SK-N-SH (cell line): ENCODE data around the gene TRPM1. TPM values are rescaled to one million over a fixed set of nuclear protein-coding genes. Genes with fewer than 3 reads are reported as not detected.

ENCODE experiments used
- CTCF ChIA-PET: fragments of 300-600, 350-600 bp; formaldehyde crosslinking; extraction: SDS; loops from one replicate; lab custom pipeline; 2021; lab: Yijun Ruan, JAX
- POLR2A ChIA-PET: fragments of 350-600 bp; sonication (Branson Sonifier 250); formaldehyde crosslinking; extraction: SDS; loops from one replicate; lab custom pipeline; 2020; ENCODE audit warnings: antibody characterized with exemption, inconsistent platforms; lab: Yijun Ruan, JAX
- DNase-seq: peaks from one replicate; pipeline ENCODE4 v3.0.0; 2012
- H2AFZ ChIP-seq: fragments of 200-600 bp; sonication (generic); 2 replicates; pipeline ENCODE4 v1.8.1; 2016; ENCODE audit warnings: antibody characterized with exemption, mild to moderate bottlenecking, low read depth
- H3F3A ChIP-seq: fragments of 200-600 bp; sonication (generic); replicated peaks from 2 replicates; pipeline ENCODE3; 2016; ENCODE audit warnings: antibody characterized with exemption, mild to moderate bottlenecking; ENCODE audit not compliant: insufficient read depth
- H3K27ac ChIP-seq, 2 experiments: fragments of 200-500 bp in 1 of 2; fragments of 200-600 bp in 1 of 2; sonication (Bioruptor generic) in 1 of 2; sonication (generic), shearing (Covaris generic) in 1 of 2; 2 replicates each; pipeline versions ENCODE4 v1.5.1 to v1.6.1; 2014 to 2016; ENCODE audit warnings: low read depth in 2 of 2, inconsistent platforms in 1 of 2, low read length in 1 of 2, mild to moderate bottlenecking in 1 of 2, mixed read lengths in 1 of 2
- H3K27me3 ChIP-seq: fragments of 200-600 bp; sonication (generic), shearing (Covaris generic); 2 replicates; pipeline ENCODE4 v1.6.1; 2016; ENCODE audit warnings: mixed run types; ENCODE audit not compliant: insufficient read depth
- H3K36me3 ChIP-seq, 2 experiments: fragments of 200-500 bp in 1 of 2; fragments of 200-600 bp in 1 of 2; sonication (Bioruptor generic) in 1 of 2; sonication (generic) in 1 of 2; replicated peaks in 1 of 2; 2 replicates each; pipeline versions ENCODE3 to v1.5.1; 2014 to 2016; ENCODE audit warnings: low read length in 1 of 2, mild to moderate bottlenecking in 1 of 2; ENCODE audit not compliant: insufficient read depth in 2 of 2, control insufficient read depth in 1 of 2
- H3K4me1 ChIP-seq, 2 experiments: fragments of 200-500 bp in 1 of 2; fragments of 200-600 bp in 1 of 2; sonication (Bioruptor generic) in 1 of 2; sonication (generic), shearing (Covaris generic) in 1 of 2; 2 replicates each; pipeline versions ENCODE4 v1.5.1 to v1.6.1; 2014 to 2016; ENCODE audit warnings: low read depth in 1 of 2, low read length in 1 of 2, mixed run types in 1 of 2; ENCODE audit not compliant: insufficient read depth in 2 of 2, control insufficient read depth in 1 of 2
- H3K4me2 ChIP-seq: fragments of 200-600 bp; sonication (generic), shearing (Covaris generic); 2 replicates; pipeline ENCODE4 v1.6.1; 2017; ENCODE audit warnings: mixed run types
- H3K4me3 ChIP-seq, 2 experiments: fragments of 200-500 bp in 1 of 2; fragments of 200-600 bp in 1 of 2; sonication (Bioruptor generic) in 1 of 2; sonication (generic), shearing (Covaris generic) in 1 of 2; 2 replicates each; pipeline versions ENCODE4 v1.5.1 to v1.8.1; 2014 to 2016; ENCODE audit warnings: low read depth in 2 of 2, inconsistent platforms in 1 of 2, low read length in 1 of 2, mild to moderate bottlenecking in 1 of 2, mixed read lengths in 1 of 2, moderate library complexity in 1 of 2
- H3K79me2 ChIP-seq: fragments of 200-600 bp; sonication (generic); 2 replicates; pipeline ENCODE4 v1.8.1; 2017; ENCODE audit warnings: mild to moderate bottlenecking; ENCODE audit not compliant: insufficient read depth
- H3K9ac ChIP-seq: fragments of 200-600 bp; sonication (generic); 2 replicates; pipeline ENCODE4 v1.6.1; 2017; ENCODE audit warnings: mixed run types
- H3K9me2 ChIP-seq: fragments of 200-600 bp; sonication (generic); 2 replicates; pipeline ENCODE4 v1.6.1; 2017; ENCODE audit warnings: mixed run types
- H3K9me3 ChIP-seq: fragments of 200-600 bp; sonication (generic); 2 replicates; pipeline ENCODE4 v1.6.1; 2017; ENCODE audit warnings: mixed run types, mild to moderate bottlenecking, moderate library complexity
- H4K20me1 ChIP-seq: fragments of 200-600 bp; sonication (generic); 2 replicates; pipeline ENCODE4 v1.6.1; 2017; ENCODE audit warnings: mild to moderate bottlenecking, mixed run types; ENCODE audit not compliant: insufficient read depth
- CHD2 ChIP-seq: fragments of 150-350 bp; IDR thresholded peaks from 2 replicates; pipeline ENCODE4 v1.6.1; 2018; ENCODE audit warnings: low read length; ENCODE audit not compliant: partially characterized antibody
- CTCF ChIP-seq: fragments of 200-600 bp; sonication (generic); IDR thresholded peaks from 2 replicates; pipeline ENCODE4 v1.6.1; 2017; ENCODE audit warnings: antibody characterized with exemption, mild to moderate bottlenecking, moderate library complexity
- ELF1 ChIP-seq: IDR thresholded peaks from 2 replicates; pipeline ENCODE4 v1.4.0; 2012
- EP300 ChIP-seq, 2 experiments: IDR thresholded peaks; 2 replicates each; pipeline versions ENCODE4 v1.4.0 to v1.6.1; 2012; ENCODE audit warnings: borderline replicate concordance in 1 of 2, low read depth in 1 of 2, low read length in 1 of 2
- FOSL2 ChIP-seq: IDR thresholded peaks from 2 replicates; pipeline ENCODE4 v1.4.0; 2012; ENCODE audit warnings: low read depth, mild to moderate bottlenecking, moderate library complexity, borderline replicate concordance
- FOXJ3 ChIP-seq: sonication (generic); formaldehyde crosslinking; IDR thresholded peaks from 2 replicates; pipeline ENCODE4 v1.5.1; 2020; ENCODE audit warnings: mild to moderate bottlenecking, missing genetic modification reagents
- GABPA ChIP-seq: IDR thresholded peaks from 2 replicates; pipeline ENCODE4 v1.4.0; 2012; ENCODE audit warnings: low read depth, mild to moderate bottlenecking
- GATA2 ChIP-seq: sonication (generic); formaldehyde crosslinking; IDR thresholded peaks from 2 replicates; pipeline ENCODE4 v1.5.0; 2020; ENCODE audit warnings: mild to moderate bottlenecking, missing genetic modification reagents
- JUND ChIP-seq: IDR thresholded peaks from 2 replicates; pipeline ENCODE4 v1.4.0; 2012
- NFIC ChIP-seq: IDR thresholded peaks from 2 replicates; pipeline ENCODE4 v1.4.0; 2012; ENCODE audit warnings: borderline replicate concordance
- NRF1 ChIP-seq: IDR thresholded peaks from 2 replicates; pipeline ENCODE4 v1.6.1; 2012; ENCODE audit warnings: low read depth, mild to moderate bottlenecking, low read length
- REST ChIP-seq: IDR thresholded peaks from 2 replicates; pipeline ENCODE4 v1.6.1; 2012; ENCODE audit warnings: mild to moderate bottlenecking, low read depth, low read length, moderate library complexity
- TCF12 ChIP-seq: IDR thresholded peaks from 2 replicates; pipeline ENCODE4 v1.4.0; 2012
- TEAD4 ChIP-seq: IDR thresholded peaks from 2 replicates; pipeline ENCODE4 v1.4.0; 2012; ENCODE audit warnings: mild to moderate bottlenecking, borderline replicate concordance; ENCODE audit not compliant: insufficient read depth
- USF2 ChIP-seq: fragments of 150-350 bp; IDR thresholded peaks from 2 replicates; pipeline ENCODE4 v1.6.1; 2017; ENCODE audit warnings: antibody characterized with exemption, low read length, low read depth, borderline replicate concordance
- YY1 ChIP-seq: IDR thresholded peaks from 2 replicates; pipeline ENCODE4 v1.4.0; 2012; ENCODE audit warnings: low read depth, mild to moderate bottlenecking
- WGBS: methylation state at CpG from one replicate; pipeline ENCODE4 v1.1.6; 2017; ENCODE audit warnings: low lambda C conversion rate; 5-methylcytosine and 5-hydroxymethylcytosine counted together
- polyA plus RNA-seq, 3 experiments: library from polyadenylated mRNA; depleted of rRNA; stranded (reverse); fragments of >200 nt; gene quantifications; 2 replicates each; pipeline ENCODE4 v1.2.3, GENCODE V29; 2012

The TRPM1 gene
- polyA plus RNA-seq, 1 of the 3 experiments (the other 2 are of a cell fraction), result not detected

- Histone ChIP-seq H4K20me1 (no peaks in the 10 kb centered on the region), H3K27ac (no peak overlapping the region), H3K9me3 (no peaks in the 10 kb centered on the region), H3K4me2 (no peak overlapping the region), H3K27me3 (no peaks in the 10 kb centered on the region), H3K36me3 (no peaks in the 10 kb centered on the region), H3K9ac (no peak overlapping the region), H3K4me3 (no peak overlapping the region), H2AFZ (no peak overlapping the region), H3K9me2 (no peaks in the 10 kb centered on the region), H3K79me2 (no peaks in the 10 kb centered on the region)
- CTCF ChIA-PET, result interaction anchor here (3.5 kb wide), 1 partner anchor 103 kb away, joined by 12 read pairs; no protein-coding TSS in a partner anchor
- DNase-seq, result no peak
- 93% methylated on average over 25 of the region's 25 CpGs for WGBS
- TF ChIP-seq NRF1 (no peak), TCF12 (no peak), ELF1 (no peak), YY1 (no peak), EP300 (IDR thresholded peaks at IDR 0.05; ENCODE audit: borderline replicate concordance in 1 of 2, low read depth in 1 of 2, low read length in 1 of 2) (no peak), TEAD4 (no peak), NFIC (no peak), FOXJ3 (CRISPR knock-in tag) (no peak), REST (no peak), JUND (no peak), GABPA (no peak), USF2 (no peak), CTCF (no peak), GATA2 (CRISPR knock-in tag) (no peak), CHD2 (no peak), FOSL2 (no peak)
- TF ChIP-seq, all 33 proteins: peak for 0
- H3F3A ChIP-seq, result peaks cover 13% of the 10 kb centered on the region
- H3K4me1 ChIP-seq, result peaks cover 18 to 22% of the 10 kb centered on the region in 2 experiments; a peak in 3 of 4 replicates
- POLR2A ChIA-PET, result no interaction called here
Measured at GRCh38 chr15:31025996-31026395, 75.5 kb downstream of the TRPM1 start.
